ENCODE measurements around the gene VCL. TPM values are rescaled to one million over a fixed set of nuclear protein-coding genes. Genes with fewer than 3 reads are reported as not detected.

Gene VCL
- polyA plus RNA-seq, 1 donor from 2014 or later: 11.2 TPM

GRCh38 chr10:74160013-74160412 is 162.1 kb downstream of the VCL start:
- Histone ChIP-seq H3K9ac (ENCODE audit: low read length) (no peak overlapping the region), H3K9me2 (ENCODE audit: insufficient read depth, low read length) (no peaks in the 10 kb centered on the region), H3K4me2 (ENCODE audit: low read length) (no peak overlapping the region), H3K4me3 (ENCODE audit: low read length) (no peak overlapping the region), H3F3A (ENCODE audit: insufficient read depth, low read length, poor library complexity, severe bottlenecking) (no peaks in the 10 kb centered on the region), H2AFZ (ENCODE audit: low read depth, low read length) (no peak overlapping the region), H3K9me3 (ENCODE audit: low read length) (no peaks in the 10 kb centered on the region), H3K27me3 (ENCODE audit: insufficient read depth, low read depth, low read length) (no peaks in the 10 kb centered on the region), H3K36me3 (ENCODE audit: insufficient read depth, low read length) (no peaks in the 10 kb centered on the region), H3K79me2 (replicated peaks; ENCODE audit: insufficient read depth, low read length) (peaks cover 5% of the 10 kb centered on the region), H4K20me1 (ENCODE audit: insufficient read depth) (no peaks in the 10 kb centered on the region), H3K27ac (ENCODE audit: low read length) (no peak overlapping the region)
- TF ChIP-seq CTCF (IDR thresholded peaks at IDR 0.05; ENCODE audit: poor library complexity, severe bottlenecking): no peak
- no peak for TF ChIP-seq EZH2 (IDR thresholded peaks at IDR 0.05; ENCODE audit: borderline replicate concordance, insufficient read depth, low read length, poor library complexity, severe bottlenecking)

- no peak for TF ChIP-seq RAD21 (conservative IDR thresholded peaks at IDR 0.05)
- TF ChIP-seq SMC3 (conservative IDR thresholded peaks at IDR 0.05; ENCODE audit: poor library complexity): no peak
- TF ChIP-seq EP300 (conservative IDR thresholded peaks at IDR 0.05; ENCODE audit: poor library complexity, severe bottlenecking): no peak
- no peak for TF ChIP-seq MXI1 (conservative IDR thresholded peaks at IDR 0.05; ENCODE audit: poor library complexity, severe bottlenecking)
- no peak for TF ChIP-seq REST (IDR thresholded peaks at IDR 0.05; ENCODE audit: borderline replicate concordance)
- Histone ChIP-seq H3K27ac (ENCODE audit: low read length) (no peak overlapping the region), H4K20me1 (ENCODE audit: insufficient read depth) (no peaks in the 10 kb centered on the region), H3K27me3 (ENCODE audit: insufficient read depth, low read depth, low read length) (no peaks in the 10 kb centered on the region), H2AFZ (ENCODE audit: low read depth, low read length) (no peak overlapping the region), H3K9me2 (ENCODE audit: insufficient read depth, low read length) (no peaks in the 10 kb centered on the region), H3K9ac (ENCODE audit: low read length) (no peak overlapping the region), H3K36me3 (ENCODE audit: insufficient read depth, low read length) (no peaks in the 10 kb centered on the region), H3K4me2 (ENCODE audit: low read length) (no peak overlapping the region), H3K79me2 (replicated peaks; ENCODE audit: insufficient read depth, low read length) (no peaks in the 10 kb centered on the region), H3F3A (ENCODE audit: insufficient read depth, low read length, poor library complexity, severe bottlenecking) (no peaks in the 10 kb centered on the region), H3K4me3 (ENCODE audit: low read length) (no peak overlapping the region), H3K9me3 (ENCODE audit: low read length) (no peaks in the 10 kb centered on the region)
Observed at GRCh38 chr10:74163319-74164068, 165.6 kb downstream of the VCL start.
